GM19372 (cell line): ENCODE results near the gene HOMER3.
"Not testable (repeated sequence)": the region's sequence is repeated elsewhere in the genome, so short reads cannot be mapped to it uniquely, and the experiment has no call there.

Experiments
- ATAC-seq: cut with Tn5 transposase; IDR thresholded peaks from one replicate; pipeline ENCODE4 v1.9.1; 2021; ENCODE audit warnings: mild to moderate bottlenecking, low read depth, moderate library complexity; ENCODE audit not compliant: unreplicated experiment

The HOMER3 gene

DNA sequence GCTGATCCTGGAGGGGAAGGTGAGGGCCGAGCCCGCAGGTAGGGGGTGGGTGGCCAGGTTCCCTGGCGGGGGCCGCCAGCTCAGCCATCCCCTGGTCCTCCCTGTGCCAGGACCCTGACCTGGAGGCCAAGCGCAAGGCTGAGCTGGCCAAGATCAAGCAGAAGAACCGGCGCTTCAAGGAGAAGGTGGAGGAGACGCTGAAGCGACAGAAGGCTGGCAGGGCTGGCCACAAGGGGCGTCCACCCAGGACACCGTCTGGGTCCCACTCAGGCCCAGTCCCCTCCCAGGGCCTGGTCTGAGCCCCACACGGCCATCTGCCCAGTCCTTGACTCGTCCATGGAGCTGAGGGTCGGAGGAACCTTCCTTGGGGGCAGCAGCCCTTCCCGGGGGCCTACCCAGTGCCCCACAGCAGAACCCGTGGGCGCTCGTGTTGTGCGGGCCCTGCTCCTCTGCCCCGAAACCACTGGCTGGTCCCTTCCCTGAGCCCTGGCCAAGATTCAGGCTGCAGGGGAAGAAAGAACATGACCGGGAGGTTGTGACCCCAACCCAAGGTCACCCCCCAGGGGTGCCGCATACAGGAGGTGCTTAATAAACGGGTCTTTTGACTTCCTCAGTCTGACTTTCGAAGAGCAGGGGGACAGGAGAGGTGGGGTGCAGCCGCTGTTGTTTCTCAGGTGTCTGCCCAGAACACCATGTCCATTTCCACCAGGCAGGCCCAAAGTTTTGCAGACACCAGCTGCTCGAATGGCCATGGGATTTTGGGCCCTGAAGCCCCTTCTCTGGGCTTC lies 12.8 kb downstream of the HOMER3 start:
- ATAC-seq = no peak

- ATAC-seq = no peak
Observed at GRCh38 chr19:18924684-18925213, 16.3 kb downstream of the HOMER3 start.

- no peak for ATAC-seq
Observed at GRCh38 chr19:18922228-18922985, 18.6 kb downstream of the HOMER3 start.

DNA sequence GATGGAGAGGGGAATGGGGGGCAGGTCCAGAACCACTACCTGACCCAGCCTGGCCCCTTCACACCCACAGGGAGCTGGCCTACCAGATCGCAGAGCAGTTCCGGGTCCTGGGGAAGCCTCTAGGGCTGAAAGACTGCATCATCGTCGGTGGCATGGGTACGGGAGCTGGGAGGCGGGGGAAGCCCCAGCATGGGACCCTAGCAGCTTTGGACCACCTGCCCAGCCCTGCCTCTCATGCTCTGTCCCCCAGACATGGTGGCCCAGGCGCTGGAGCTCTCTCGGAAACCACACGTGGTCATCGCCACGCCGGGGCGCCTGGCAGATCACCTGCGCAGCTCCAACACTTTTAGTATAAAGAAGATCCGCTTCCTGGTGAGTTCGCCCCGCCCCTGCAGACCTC lies 19.4 kb downstream of the HOMER3 start:
- ATAC-seq = no peak

DNA sequence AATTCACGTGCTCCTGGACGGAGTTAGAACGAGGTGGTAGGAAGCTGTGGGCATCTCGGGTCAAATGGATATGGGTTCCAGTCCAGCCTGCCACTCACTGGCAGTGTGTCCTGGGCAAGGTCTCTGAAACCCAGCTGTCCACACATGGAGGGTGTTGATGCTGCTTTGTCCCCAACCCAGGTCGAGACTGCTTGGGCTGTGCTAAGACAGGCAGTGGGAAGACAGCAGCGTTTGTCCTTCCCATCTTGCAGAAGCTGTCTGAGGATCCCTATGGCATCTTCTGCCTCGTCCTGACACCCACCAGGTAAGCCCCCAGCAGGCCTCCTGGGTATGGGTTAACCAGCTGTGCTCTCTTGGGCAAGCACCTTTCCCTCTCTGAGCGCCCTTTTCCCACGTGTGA lies 20.6 kb downstream of the HOMER3 start:
- ATAC-seq = no peak

DNA sequence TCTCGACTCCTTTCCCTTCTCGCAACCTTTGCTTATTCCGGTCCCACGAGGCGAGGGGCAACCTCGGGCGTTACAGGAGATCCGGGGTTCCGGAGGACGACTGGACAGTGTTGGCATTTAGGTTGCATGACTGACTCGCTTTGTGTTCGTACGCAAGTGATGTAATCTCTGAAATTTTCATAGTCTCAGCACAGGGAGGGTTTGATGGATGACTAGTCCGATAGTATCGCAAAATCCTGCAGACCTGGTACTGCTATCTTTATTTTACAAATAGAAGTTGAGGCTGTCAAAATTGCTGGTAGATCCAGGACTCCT lies 21.2 kb downstream of the HOMER3 start:
- ATAC-seq = no peak

GRCh38 chr19:18919086-18919899 lies 21.7 kb downstream of the HOMER3 start, which contains the start of the genes COPE and DDX49:
Gene COPE, minus strand, starts transcription at chr19:18919387. Its CDS starts 39 bp downstream, at chr19:18919348.
Gene DDX49, plus strand, starts transcription at chr19:18919715. Its CDS starts 27 bp downstream, at chr19:18919742.
- peak; percentile 94 for ATAC-seq

GRCh38 chr19:18917593-18917992 lies 23.4 kb downstream of the HOMER3 start:
- ATAC-seq = not testable (repeated sequence)

DNA sequence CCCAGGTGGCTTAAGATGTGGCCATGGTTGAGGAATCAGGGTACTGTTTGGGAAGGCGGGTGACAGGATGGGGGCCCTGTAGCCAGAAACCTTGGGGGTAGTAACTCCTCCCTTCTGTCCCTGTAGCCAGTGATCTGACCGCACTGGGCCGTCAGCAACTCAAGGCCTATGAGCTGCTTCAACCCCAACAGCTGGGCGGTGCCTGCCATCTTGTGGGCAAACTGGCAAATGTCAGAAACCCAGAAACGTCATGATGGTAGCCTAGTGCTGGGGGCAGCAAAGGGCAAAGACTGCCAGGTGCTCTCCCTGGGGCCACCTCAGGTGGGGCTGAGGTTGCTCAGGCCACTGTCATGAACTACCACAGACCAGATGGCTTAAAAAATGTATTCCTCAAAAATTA lies 25.4 kb downstream of the HOMER3 start:
- ATAC-seq = no peak

DNA sequence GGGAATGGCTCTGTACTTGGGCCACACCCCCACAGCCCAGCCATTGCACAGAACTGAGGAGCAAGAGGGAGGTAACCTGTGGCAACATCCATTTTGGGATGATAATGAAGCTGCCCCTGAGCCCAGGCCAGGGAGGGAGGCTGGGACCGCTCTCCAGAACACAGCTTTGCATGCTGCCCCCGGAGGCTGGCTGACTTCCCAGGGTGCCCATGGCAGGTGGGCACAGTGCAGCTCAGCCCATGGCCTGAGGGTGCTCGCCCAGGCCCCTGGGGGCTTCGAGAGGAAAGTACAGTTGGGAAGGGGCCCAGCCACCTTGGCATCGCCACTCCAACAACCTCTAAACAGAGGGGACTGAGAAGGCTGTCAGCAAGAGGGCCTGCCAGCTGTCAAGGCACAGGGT lies 27.6 kb downstream of the HOMER3 start:
- no peak for ATAC-seq

- ATAC-seq = no peak
Observed at GRCh38 chr19:18912933-18913332, 28.1 kb downstream of the HOMER3 start.

GRCh38 chr19:18910801-18911436 lies 30.1 kb downstream of the HOMER3 start:
- no peak for ATAC-seq

DNA sequence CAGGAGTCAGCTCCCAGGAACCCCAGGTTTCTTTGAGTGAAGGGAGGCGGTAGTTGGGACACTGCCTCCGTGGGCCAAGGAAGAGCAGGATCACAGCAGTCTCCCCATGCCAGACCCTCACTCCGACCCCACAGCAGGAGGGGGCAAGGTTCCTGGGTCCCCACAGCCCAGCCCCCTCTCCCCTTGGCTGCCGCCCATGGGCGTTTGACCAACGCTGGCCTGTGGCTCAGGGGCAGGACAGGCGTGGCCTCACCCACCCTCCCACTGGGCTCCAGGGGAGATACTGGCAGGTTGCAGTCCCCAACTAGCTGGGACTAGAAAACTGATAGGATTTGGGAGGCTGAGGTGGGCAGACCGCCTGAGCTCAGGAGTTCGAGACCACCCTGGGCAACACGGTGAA lies 31.0 kb downstream of the HOMER3 start:
- ATAC-seq = no peak

GRCh38 chr19:18908917-18909619 lies 31.9 kb downstream of the HOMER3 start:
- ATAC-seq = no peak

DNA sequence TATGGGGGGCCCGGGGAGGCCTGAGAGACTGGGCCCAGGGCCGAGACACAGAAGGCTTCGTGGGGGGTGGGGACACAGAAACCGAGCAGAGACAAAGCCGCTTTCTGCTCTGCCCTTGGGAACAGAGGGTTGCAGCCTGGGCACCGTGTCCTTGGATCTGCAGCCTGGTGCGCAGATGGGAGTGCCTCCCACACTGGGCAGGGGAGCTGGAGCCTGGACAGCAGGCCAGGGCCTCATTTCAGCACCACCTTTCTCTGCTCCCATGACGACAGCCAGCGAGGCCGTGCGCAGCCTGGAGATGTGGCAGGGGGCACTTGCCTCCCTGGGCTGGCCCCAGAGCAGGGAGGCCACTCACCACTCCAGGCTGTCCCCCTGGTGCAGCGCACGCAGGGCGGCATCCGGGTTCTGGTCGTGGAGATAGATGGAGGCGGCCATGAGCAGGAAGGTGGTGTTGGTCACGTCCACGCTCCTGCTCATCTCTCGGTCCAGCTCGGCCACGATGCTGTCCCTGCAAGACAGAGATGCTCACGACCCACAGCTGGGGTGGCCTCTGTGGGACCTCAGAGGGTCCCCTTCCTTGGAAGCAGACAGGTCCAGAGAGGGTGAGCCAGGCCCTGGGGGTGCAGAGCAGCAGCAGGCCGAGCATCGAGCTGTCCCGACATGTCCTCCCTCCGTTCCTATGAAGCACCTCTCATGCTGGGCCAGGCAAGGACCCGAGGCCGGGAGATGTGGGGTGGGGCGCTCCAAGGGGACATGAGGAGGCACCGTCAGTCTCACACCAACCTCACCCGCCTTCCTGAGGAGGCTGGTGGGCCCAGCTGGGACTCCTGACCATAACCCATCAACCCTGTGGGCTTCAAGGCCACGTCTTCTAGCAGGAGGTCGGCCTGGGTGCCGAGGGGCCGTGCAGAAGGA lies 34.2 kb downstream of the HOMER3 start:
- ATAC-seq = no peak

DNA sequence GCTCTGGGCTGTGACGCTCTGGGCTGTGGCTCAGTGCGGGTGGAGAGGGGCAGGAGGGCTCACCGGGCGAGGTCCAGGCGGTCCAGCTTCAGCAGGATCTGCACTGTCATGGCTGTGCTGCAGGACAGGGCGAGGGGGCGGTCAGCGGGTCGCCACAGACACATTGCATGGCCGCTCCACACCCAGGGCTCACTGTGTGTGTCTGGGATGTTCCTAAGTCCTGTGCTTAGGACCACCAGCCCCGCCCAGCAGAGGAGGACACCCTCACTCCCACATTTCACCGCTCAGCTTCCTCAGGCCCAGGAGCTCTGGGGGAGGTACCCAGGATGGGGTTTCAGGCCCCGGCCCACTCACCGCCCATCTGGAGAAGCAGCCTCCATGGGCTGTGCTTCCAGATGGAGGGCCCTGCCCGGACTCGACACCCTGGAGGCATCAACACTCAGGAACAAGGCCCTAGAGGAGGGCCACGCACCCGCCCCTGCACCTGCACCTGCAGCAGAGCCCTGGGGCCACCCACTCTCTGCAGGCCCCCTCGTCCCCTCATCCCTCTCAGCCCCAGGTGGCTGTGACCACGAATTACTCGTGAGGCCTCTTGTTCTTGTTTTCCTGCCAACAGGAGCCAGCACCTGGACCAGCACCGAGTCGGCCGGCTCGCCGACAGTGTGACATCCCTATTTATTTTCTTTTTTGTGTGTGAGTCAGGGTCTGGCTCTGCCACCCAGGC lies 35.3 kb downstream of the HOMER3 start:
- ATAC-seq = no peak

- ATAC-seq = no peak
Observed at GRCh38 chr19:18905058-18905456, 36.0 kb downstream of the HOMER3 start.
